Adrenal gland (tissue), 5 donors: ENCODE data around the gene CCL26.

ENCODE experiments used
- POLR2A ChIP-seq, 2 donors: fragments of 450-650 bp; IDR thresholded peaks; one replicate each; pipeline ENCODE4 v1.6.1; 2017; ENCODE audit warnings: antibody characterized with exemption in 2 of 2, mild to moderate bottlenecking in 2 of 2, moderate library complexity in 1 of 2
- TF ChIP-seq, protein P1 (sequence below), 6 experiments: fragments of 450-650 bp in 4 of 6; fragments of 200-600 bp in 2 of 6; sonication (generic) in 1 of 6; IDR thresholded peaks; 1 replicate in 5 of 6; 2 replicates in 1 of 6; pipeline versions ENCODE4 v1.5.1 to v1.8.0; 2016 to 2021; ENCODE audit warnings: antibody characterized with exemption in 6 of 6, mild to moderate bottlenecking in 2 of 6, moderate library complexity in 1 of 6
- donor health status: DM: no; HTN: no; CAD: no.

DNA sequence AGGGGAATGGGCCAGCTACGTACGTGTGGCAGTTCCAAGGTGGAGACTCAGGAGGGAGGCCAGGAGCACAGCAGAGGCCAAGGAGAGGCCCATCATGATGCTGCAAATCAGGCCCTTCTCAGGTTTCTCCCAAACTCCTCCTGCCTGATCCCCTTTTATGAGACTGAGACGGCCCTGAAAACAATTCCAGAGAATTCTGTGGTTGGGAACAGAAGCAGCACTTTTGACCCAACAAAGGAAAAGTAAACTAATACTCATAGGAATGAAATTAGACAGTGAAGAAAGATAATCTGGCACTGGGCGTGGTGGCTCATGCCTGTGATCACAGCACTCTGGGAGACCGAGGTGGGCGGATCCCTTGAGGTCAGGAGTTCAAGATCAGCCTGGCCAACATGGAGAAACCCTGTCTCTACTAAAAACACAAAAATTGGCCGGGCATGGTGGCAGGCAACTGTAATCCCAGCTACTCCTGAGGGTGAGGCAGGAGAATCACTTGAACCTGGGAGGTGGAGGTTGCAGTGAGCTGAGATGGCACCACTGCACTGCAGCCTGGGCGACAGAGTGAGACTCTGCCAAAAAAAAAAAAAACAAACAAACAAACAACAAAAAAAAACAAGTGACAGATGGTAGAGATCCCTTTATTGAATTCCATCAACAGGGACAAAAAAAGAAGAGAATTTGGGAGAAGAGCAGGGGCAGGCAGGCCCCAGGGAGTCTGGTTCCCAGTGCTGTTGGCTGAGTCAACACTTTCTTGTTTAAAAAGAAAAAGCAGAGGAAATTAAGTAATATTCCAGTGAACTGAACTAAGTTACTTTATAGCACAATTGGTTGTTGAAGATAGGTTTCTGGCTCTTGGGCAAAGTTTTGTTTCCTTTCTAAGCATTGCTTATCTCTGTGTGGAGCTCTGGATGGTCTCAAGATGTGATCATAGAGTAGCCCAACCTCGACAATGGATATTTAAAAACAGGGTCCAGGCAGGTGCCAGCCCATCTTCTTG, at the start of gene CCL26:
- no peak for TF ChIP-seq POLR2A (IDR thresholded peaks at IDR 0.05)
- TF ChIP-seq, protein P1, sequence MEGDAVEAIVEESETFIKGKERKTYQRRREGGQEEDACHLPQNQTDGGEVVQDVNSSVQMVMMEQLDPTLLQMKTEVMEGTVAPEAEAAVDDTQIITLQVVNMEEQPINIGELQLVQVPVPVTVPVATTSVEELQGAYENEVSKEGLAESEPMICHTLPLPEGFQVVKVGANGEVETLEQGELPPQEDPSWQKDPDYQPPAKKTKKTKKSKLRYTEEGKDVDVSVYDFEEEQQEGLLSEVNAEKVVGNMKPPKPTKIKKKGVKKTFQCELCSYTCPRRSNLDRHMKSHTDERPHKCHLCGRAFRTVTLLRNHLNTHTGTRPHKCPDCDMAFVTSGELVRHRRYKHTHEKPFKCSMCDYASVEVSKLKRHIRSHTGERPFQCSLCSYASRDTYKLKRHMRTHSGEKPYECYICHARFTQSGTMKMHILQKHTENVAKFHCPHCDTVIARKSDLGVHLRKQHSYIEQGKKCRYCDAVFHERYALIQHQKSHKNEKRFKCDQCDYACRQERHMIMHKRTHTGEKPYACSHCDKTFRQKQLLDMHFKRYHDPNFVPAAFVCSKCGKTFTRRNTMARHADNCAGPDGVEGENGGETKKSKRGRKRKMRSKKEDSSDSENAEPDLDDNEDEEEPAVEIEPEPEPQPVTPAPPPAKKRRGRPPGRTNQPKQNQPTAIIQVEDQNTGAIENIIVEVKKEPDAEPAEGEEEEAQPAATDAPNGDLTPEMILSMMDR (IDR thresholded peaks at IDR 0.05) = no peak
